HK-2 (cell line): Measurements from ENCODE around the gene NUB1.

Experiments used
- DNase-seq: peaks from one replicate; pipeline ENCODE4 v3.0.0-alpha.2; 2018; ENCODE audit not compliant: unreplicated experiment

The NUB1 gene

GRCh38 chr7:151313857-151314256 is 27.8 kb upstream of the NUB1 start:
- DNase-seq: no peak

- no peak for DNase-seq
These were observed 27.2 kb upstream of the NUB1 start for GRCh38 chr7:151314401-151314800.

GRCh38 chr7:151315038-151315655 is 26.5 kb upstream of the NUB1 start:
- DNase-seq: peak; percentile 58

- no peak for DNase-seq
These were observed 24.7 kb upstream of the NUB1 start for GRCh38 chr7:151316896-151317295.

GRCh38 chr7:151317936-151318335 is 23.7 kb upstream of the NUB1 start:
- no peak for DNase-seq

- no peak for DNase-seq
These were observed 22.4 kb upstream of the NUB1 start for GRCh38 chr7:151319189-151319588.

GRCh38 chr7:151320263-151320845 is 21.3 kb upstream of the NUB1 start:
- no peak for DNase-seq

- no peak for DNase-seq
These were observed 20.3 kb upstream of the NUB1 start for GRCh38 chr7:151321341-151321740.

GRCh38 chr7:151322906-151323305 is 18.7 kb upstream of the NUB1 start:
- DNase-seq: no peak

- no peak for DNase-seq
These were observed 14.6 kb upstream of the NUB1 start for GRCh38 chr7:151327022-151327421.

GRCh38 chr7:151327659-151328058 is 14.0 kb upstream of the NUB1 start:
- DNase-seq: no peak

GRCh38 chr7:151330181-151330580 is 11.4 kb upstream of the NUB1 start:
- no peak for DNase-seq

- no peak for DNase-seq
These were observed 11.0 kb upstream of the NUB1 start for GRCh38 chr7:151330661-151331060.

- no peak for DNase-seq
These were observed 7.0 kb upstream of the NUB1 start for GRCh38 chr7:151334628-151335027.

GRCh38 chr7:151336027-151336708 is 5.4 kb upstream of the NUB1 start:
- DNase-seq: no peak

GRCh38 chr7:151337346-151337745 is 4.3 kb upstream of the NUB1 start:
- no peak for DNase-seq

- no peak for DNase-seq
These were observed 2.8 kb upstream of the NUB1 start for GRCh38 chr7:151338809-151339208.

GRCh38 chr7:151339651-151340382 is 1.8 kb upstream of the NUB1 start:
- no peak for DNase-seq

GRCh38 chr7:151340794-151341356 is 737 bp upstream of the NUB1 start:
- DNase-seq: no peak

- DNase-seq: no peak
These were observed 562 bp downstream of the NUB1 start for GRCh38 chr7:151342102-151342646.

GRCh38 chr7:151342811-151343210 is 1.2 kb downstream of the NUB1 start:
- DNase-seq: no peak

- no peak for DNase-seq
These were observed 1.9 kb downstream of the NUB1 start for GRCh38 chr7:151343516-151343915.
